ENCODE data around the gene ATF3. TPM values are rescaled to one million over a fixed set of nuclear protein-coding genes. Genes with fewer than 3 reads are reported as not detected.

Gene ATF3
- polyA plus RNA-seq, 3 donors, result 10.4 to 227 (median 13.3) TPM

DNA sequence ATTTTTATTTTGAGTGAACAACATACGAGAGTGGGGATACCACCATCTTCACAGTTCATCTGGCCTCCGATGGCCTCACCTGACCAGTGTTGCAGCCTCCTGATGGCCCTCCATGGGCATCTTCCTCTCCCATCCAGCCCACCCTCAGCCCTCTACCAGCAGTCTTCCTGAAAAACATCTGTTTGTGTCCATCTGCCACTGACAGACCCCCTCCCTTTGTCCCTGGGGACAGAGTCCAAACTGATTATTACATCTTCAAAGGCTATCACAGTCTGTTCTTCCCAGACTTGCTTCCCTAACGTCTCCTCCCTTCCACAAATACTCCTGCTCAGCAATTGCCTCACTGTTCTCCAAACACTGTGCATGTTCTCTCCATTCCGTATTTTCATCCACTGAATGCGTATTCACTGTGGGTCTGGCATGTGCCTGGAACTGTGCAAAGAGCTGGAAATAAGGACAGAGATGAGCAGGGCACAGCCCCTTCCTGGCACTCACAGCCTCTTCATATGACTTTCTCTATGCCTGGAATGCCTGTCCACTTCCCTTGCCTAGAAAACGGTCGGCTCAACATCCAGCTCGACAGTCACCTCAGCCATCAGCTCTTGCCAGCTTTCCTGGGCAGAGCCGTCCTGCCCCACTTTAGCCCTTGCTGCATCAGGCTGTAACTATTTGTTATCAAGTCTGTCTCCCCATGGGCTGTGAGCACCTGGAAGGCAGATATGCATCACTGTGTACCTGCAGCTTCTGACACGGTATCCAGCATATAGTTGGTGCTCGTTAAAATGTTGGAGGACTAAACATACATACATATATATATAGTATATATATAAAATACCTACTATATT is 8.3 kb upstream of the ATF3 start:
- intact Hi-C loops (cut with micrococcal nuclease), result no loop called here
- no peak overlapping the region for H3K27ac Mint-ChIP-seq
- H3K4me1 ChIP-seq (ENCODE audit: control insufficient read depth in 1 of 2, insufficient read depth in 2 of 2, low read length in 2 of 2), result peaks cover 0 to 16% of the 10 kb centered on the region in 2 donors
- WGBS (ENCODE audit: insufficient coverage), result 81% methylated on average over 7 of the region's 11 CpGs
- H3K9me3 Mint-ChIP-seq, result peaks cover 0 to 8% (median 0%) of the 10 kb centered on the region in 7 donors
- H2AFZ ChIP-seq (ENCODE audit: insufficient read depth, low read depth, low read length, poor library complexity, severe bottlenecking), result no peak overlapping the region
- H3K9me3 ChIP-seq (replicated peaks in 1 of 2; ENCODE audit: control insufficient read depth in 1 of 2, insufficient read depth in 1 of 2, low read length in 2 of 2), result no peaks in the 10 kb centered on the region
- peak overlapping the region in 1 of 2 donors; percentile 14 for H3K4me3 Mint-ChIP-seq
- H3K27me3 ChIP-seq (ENCODE audit: control insufficient read depth in 2 of 2, insufficient read depth in 2 of 2, low read length in 2 of 2), result peaks cover 50 to 52% of the 10 kb centered on the region in 2 donors
- H3K4me3 ChIP-seq (replicated peaks in 1 of 3; ENCODE audit: low read depth in 2 of 3, low read length in 3 of 3), result no peak overlapping the region
- no peak overlapping the region for H3K9ac ChIP-seq (ENCODE audit: insufficient read depth, low read length, poor library complexity, severe bottlenecking)
- H3K27ac ChIP-seq (ENCODE audit: low read depth in 1 of 2, low read length in 2 of 2), result no peak overlapping the region
- no peaks in the 10 kb centered on the region for H4K20me1 ChIP-seq (ENCODE audit: insufficient read depth, low read length)
- H3K36me3 Mint-ChIP-seq, result no peaks in the 10 kb centered on the region
- H3K36me3 ChIP-seq (replicated peaks in 1 of 2; ENCODE audit: control insufficient read depth in 1 of 2, insufficient read depth in 2 of 2, low read length in 2 of 2), result no peaks in the 10 kb centered on the region
- H3K79me2 ChIP-seq (ENCODE audit: insufficient read depth, low read length), result no peaks in the 10 kb centered on the region
- DNase-seq, result no peak
- no peak overlapping the region for H3K4me2 ChIP-seq (replicated peaks; ENCODE audit: extremely low read depth, low read length, poor library complexity, severe bottlenecking)
- peaks cover 47 to 61% (median 55%) of the 10 kb centered on the region in 3 donors for H3K27me3 Mint-ChIP-seq (ENCODE audit: low read depth in 3 of 3)
- H3K4me1 Mint-ChIP-seq, result peaks cover 19% of the 10 kb centered on the region
- no peak for TF ChIP-seq CTCF (IDR thresholded peaks at IDR 0.05)

DNA sequence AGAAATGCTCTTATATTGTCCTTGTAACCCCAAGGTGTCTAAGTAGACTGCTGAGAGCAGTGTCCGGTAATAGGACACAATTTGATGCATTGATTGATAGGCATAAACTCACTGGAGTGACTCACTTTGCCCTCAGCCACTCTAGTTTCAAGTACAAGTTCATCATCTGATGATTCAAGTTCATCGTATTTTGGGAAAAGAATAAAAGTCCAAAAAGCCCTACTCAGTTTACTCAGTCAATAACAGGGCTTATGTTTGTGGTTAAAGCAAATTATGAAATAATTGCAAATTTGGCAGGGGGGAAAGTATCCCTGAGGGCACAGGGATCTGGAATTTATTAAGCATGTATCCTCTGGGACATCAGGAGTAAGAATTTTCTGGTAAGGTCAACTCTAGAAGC is 7.6 kb upstream of the ATF3 start:
- H3K27ac Mint-ChIP-seq, result no peak overlapping the region

More for the DNA sequence above, 7.6 kb upstream of the ATF3 start:
- Mint-ChIP-seq H3K36me3 (peaks cover 0 to under 1% of the 10 kb centered on the region in 2 donors), H3K4me3 (peak overlapping the region in 1 of 2 donors; percentile 35), H3K9me3 (peaks cover 0 to 8% (median 0%) of the 10 kb centered on the region in 7 donors), H3K27me3 (ENCODE audit: low read depth in 3 of 3) (peaks cover 54 to 68% (median 61%) of the 10 kb centered on the region in 3 donors), H3K4me1 (peaks cover 18% of the 10 kb centered on the region)
- H3K4me2 ChIP-seq (replicated peaks; ENCODE audit: extremely low read depth, low read length, poor library complexity, severe bottlenecking), result no peak overlapping the region
- WGBS (ENCODE audit: insufficient coverage), result 100% methylated on average over 1 of the region's 2 CpGs
- H3K36me3 ChIP-seq (replicated peaks in 1 of 2; ENCODE audit: control insufficient read depth in 1 of 2, insufficient read depth in 2 of 2, low read length in 2 of 2), result no peaks in the 10 kb centered on the region
- H3K9me3 ChIP-seq (replicated peaks in 1 of 2; ENCODE audit: control insufficient read depth in 1 of 2, insufficient read depth in 1 of 2, low read length in 2 of 2), result peaks cover 0 to 4% of the 10 kb centered on the region in 2 donors
- no peaks in the 10 kb centered on the region for H3K79me2 ChIP-seq (ENCODE audit: insufficient read depth, low read length)
- no peaks in the 10 kb centered on the region for H4K20me1 ChIP-seq (ENCODE audit: insufficient read depth, low read length)
- H2AFZ ChIP-seq (ENCODE audit: insufficient read depth, low read depth, low read length, poor library complexity, severe bottlenecking), result no peak overlapping the region
- no peak for TF ChIP-seq CTCF (IDR thresholded peaks at IDR 0.05)
- H3K4me1 ChIP-seq (ENCODE audit: control insufficient read depth in 1 of 2, insufficient read depth in 2 of 2, low read length in 2 of 2), result peaks cover 0 to 10% of the 10 kb centered on the region in 2 donors
- H3K9ac ChIP-seq (ENCODE audit: insufficient read depth, low read length, poor library complexity, severe bottlenecking), result no peak overlapping the region
- DNase-seq, result no peak
- peaks cover 57 to 59% of the 10 kb centered on the region in 2 donors for H3K27me3 ChIP-seq (ENCODE audit: control insufficient read depth in 2 of 2, insufficient read depth in 2 of 2, low read length in 2 of 2)
- intact Hi-C loops (cut with micrococcal nuclease), result no loop called here
- no peak overlapping the region for H3K27ac ChIP-seq (ENCODE audit: low read depth in 1 of 2, low read length in 2 of 2)
- no peak overlapping the region for H3K4me3 ChIP-seq (replicated peaks in 1 of 3; ENCODE audit: low read depth in 2 of 3, low read length in 3 of 3)
